SU-DHL-6 (cell line): ENCODE measurements around the gene IKZF2.

Experiments used
- H2AFZ ChIP-seq: fragments of 200-600 bp; sonication (generic); 2 replicates; pipeline ENCODE4 v1.6.1; 2014; ENCODE audit warnings: low read depth, mild to moderate bottlenecking, moderate library complexity, mixed read lengths, antibody characterized with exemption, low read length; ENCODE audit not compliant: severe bottlenecking
- H3F3A ChIP-seq: fragments of 200-600 bp; shearing (Covaris generic); 2 replicates; pipeline ENCODE4 v1.6.0; 2016; ENCODE audit warnings: antibody characterized with exemption, mild to moderate bottlenecking; ENCODE audit not compliant: insufficient read depth
- H3K27ac ChIP-seq: fragments of 200-600 bp; sonication (generic); 2 replicates; pipeline ENCODE4 v1.5.1; 2016; ENCODE audit warnings: low read depth, mild to moderate bottlenecking, low read length, moderate library complexity, mixed read lengths
- H3K27me3 ChIP-seq: fragments of 200-600 bp; sonication (generic), shearing (Covaris generic); 2 replicates; pipeline ENCODE4 v1.6.0; 2014; ENCODE audit warnings: mild to moderate bottlenecking, low read length
- H3K36me3 ChIP-seq: fragments of 200-600 bp; sonication (generic); 2 replicates; pipeline ENCODE4 v1.6.1; 2014; ENCODE audit warnings: mild to moderate bottlenecking, low read length, mixed read lengths
- H3K4me2 ChIP-seq: fragments of 300-600, 200-600 bp; shearing (Covaris generic), sonication (generic); 2 replicates; pipeline ENCODE4 v1.6.0; 2014; ENCODE audit warnings: low read length, low read depth, mild to moderate bottlenecking; ENCODE audit not compliant: poor library complexity, severe bottlenecking
- H3K4me3 ChIP-seq: fragments of 200-600 bp; sonication (generic); 2 replicates; pipeline ENCODE4 v1.5.1; 2014; ENCODE audit warnings: antibody characterized with exemption, low read length, mild to moderate bottlenecking, mixed read lengths; ENCODE audit not compliant: insufficient read depth, poor library complexity, severe bottlenecking
- H3K79me2 ChIP-seq: fragments of 200-600 bp; sonication (generic); 2 replicates; pipeline ENCODE4 v1.6.1; 2014; ENCODE audit warnings: mild to moderate bottlenecking, low read length, moderate library complexity; ENCODE audit not compliant: insufficient read depth
- H3K9ac ChIP-seq: fragments of 200-600 bp; sonication (generic); 2 replicates; pipeline ENCODE4 v1.7.0; 2014; ENCODE audit warnings: mild to moderate bottlenecking, low read length
- H3K9me2 ChIP-seq: fragments of 200-600 bp; sonication (generic); replicated peaks from 2 replicates; pipeline ENCODE4 v1.6.1; 2014; ENCODE audit warnings: low read length; ENCODE audit not compliant: insufficient read depth
- H3K9me3 ChIP-seq: fragments of 200-600 bp; sonication (generic); 2 replicates; pipeline ENCODE4 v1.6.1; 2014; ENCODE audit warnings: low read length, mixed read lengths; ENCODE audit not compliant: insufficient read depth
- H4K20me1 ChIP-seq: fragments of 200-600 bp; sonication (generic); 2 replicates; pipeline ENCODE4 v1.6.1; 2014; ENCODE audit warnings: low read depth, mild to moderate bottlenecking, antibody characterized with exemption, low read length, moderate library complexity, mixed read lengths
- EZH2phosphoT487 ChIP-seq: fragments of 200-600 bp; sonication (generic), shearing (Covaris generic); conservative IDR thresholded peaks from 2 replicates; pipeline ENCODE4 v1.6.1; 2018; ENCODE audit warnings: mild to moderate bottlenecking, antibody characterized with exemption, low read length, moderate library complexity, mixed read lengths
- TF ChIP-seq, protein P1 (sequence below): fragments of 200-600 bp; sonication (generic); IDR thresholded peaks from one replicate; pipeline ENCODE4 v1.5.1; 2017; ENCODE audit warnings: antibody characterized with exemption, mild to moderate bottlenecking, low read length, moderate library complexity; ENCODE audit not compliant: insufficient read depth, poor library complexity, severe bottlenecking

The IKZF2 gene

DNA sequence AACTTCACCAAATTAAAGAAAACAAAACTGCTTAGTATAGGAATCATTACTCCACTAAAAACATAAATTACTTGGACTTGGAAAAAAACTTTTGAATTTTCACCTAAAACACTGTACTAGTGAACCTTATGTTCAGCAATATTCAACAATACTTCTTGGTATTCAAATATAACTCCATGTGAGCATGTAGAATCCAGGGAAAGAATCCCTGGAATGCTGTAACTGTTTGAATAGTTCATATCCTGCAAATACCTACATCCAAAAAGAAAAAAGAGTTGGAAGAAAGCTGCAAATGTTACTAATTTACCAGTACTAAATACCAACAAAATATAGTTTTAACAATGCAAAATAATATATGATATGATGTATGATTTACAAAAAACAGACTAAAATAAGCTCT lies 65.4 kb downstream of the IKZF2 start:
- no peak overlapping the region for H3K4me2 ChIP-seq
- H3K79me2 ChIP-seq, result peaks cover 71% of the 10 kb centered on the region
- no peak overlapping the region for H3K4me3 ChIP-seq
- no peaks in the 10 kb centered on the region for H3K9me3 ChIP-seq
- peaks cover 8% of the 10 kb centered on the region; the same call in 1 of the 2 replicates for H3F3A ChIP-seq
- TF ChIP-seq, protein P1, sequence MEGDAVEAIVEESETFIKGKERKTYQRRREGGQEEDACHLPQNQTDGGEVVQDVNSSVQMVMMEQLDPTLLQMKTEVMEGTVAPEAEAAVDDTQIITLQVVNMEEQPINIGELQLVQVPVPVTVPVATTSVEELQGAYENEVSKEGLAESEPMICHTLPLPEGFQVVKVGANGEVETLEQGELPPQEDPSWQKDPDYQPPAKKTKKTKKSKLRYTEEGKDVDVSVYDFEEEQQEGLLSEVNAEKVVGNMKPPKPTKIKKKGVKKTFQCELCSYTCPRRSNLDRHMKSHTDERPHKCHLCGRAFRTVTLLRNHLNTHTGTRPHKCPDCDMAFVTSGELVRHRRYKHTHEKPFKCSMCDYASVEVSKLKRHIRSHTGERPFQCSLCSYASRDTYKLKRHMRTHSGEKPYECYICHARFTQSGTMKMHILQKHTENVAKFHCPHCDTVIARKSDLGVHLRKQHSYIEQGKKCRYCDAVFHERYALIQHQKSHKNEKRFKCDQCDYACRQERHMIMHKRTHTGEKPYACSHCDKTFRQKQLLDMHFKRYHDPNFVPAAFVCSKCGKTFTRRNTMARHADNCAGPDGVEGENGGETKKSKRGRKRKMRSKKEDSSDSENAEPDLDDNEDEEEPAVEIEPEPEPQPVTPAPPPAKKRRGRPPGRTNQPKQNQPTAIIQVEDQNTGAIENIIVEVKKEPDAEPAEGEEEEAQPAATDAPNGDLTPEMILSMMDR, result no peak
- no peak for TF ChIP-seq EZH2phosphoT487
- 0 out of 2 replicates have a peak, but pooled peaks cover 3% of the 10 kb centered on the region for H3K36me3 ChIP-seq
- H3K9me2 ChIP-seq, result no peaks in the 10 kb centered on the region
- H3K27me3 ChIP-seq, result no peaks in the 10 kb centered on the region
- no peak overlapping the region for H3K27ac ChIP-seq
- no peak overlapping the region for H3K9ac ChIP-seq
- H4K20me1 ChIP-seq, result no peaks in the 10 kb centered on the region
- H2AFZ ChIP-seq, result no peak overlapping the region

DNA sequence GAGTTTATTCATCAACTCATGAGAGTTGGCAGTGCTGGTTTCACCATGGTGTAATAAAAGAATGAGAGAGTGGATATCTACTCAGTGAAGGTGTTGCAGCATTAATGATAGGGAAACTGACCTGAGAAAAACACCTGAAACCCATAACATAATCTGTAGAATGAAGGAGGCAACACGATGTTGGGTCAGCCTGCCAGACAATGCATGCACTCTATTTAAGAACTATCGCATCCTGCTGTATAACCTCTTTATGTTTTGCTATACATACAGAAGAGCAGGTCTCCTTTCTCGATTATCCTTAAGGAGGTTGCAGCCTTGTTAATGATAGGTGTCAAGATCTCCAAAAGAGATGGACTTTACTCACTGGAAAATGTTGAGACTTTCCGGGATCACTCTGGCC lies 65.9 kb downstream of the IKZF2 start:
- Histone ChIP-seq H3K4me3 (no peak overlapping the region), H3K27me3 (no peaks in the 10 kb centered on the region), H3K4me2 (no peak overlapping the region), H3K79me2 (peaks cover 72% of the 10 kb centered on the region), H3K9me3 (no peaks in the 10 kb centered on the region), H3F3A (peaks cover 8% of the 10 kb centered on the region; the same call in 1 of the 2 replicates), H3K9me2 (no peaks in the 10 kb centered on the region), H3K27ac (no peak overlapping the region), H2AFZ (no peak overlapping the region), H3K36me3 (0 out of 2 replicates have a peak, but pooled peaks cover 3% of the 10 kb centered on the region), H4K20me1 (no peaks in the 10 kb centered on the region), H3K9ac (no peak overlapping the region)
- TF ChIP-seq, protein P1, result no peak
- no peak for TF ChIP-seq EZH2phosphoT487

DNA sequence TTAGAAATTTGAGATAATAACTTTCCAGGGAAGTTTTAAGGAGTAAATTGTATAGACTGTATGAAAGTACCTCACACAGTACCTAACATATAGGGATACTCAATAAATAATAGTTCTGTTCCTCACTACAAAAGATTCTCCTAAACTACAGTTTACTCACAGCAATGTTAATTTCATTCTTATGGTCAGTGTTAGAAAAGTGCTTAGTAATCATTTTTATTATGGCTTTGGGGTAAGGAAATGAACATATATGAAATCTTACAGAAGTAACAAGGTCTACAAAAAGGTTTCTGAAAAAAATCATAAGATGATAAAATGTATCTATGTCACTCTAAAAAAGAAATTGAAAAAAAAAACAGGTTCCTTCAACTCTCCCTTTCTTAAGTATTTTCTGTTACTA lies 67.2 kb downstream of the IKZF2 start:
- Histone ChIP-seq H3K79me2 (peaks cover 69% of the 10 kb centered on the region), H3K36me3 (no peaks in the 10 kb centered on the region), H2AFZ (no peak overlapping the region), H3K27ac (no peak overlapping the region), H3K27me3 (no peaks in the 10 kb centered on the region), H3K9ac (no peak overlapping the region), H4K20me1 (no peaks in the 10 kb centered on the region), H3F3A (peaks cover 8% of the 10 kb centered on the region; the same call in 1 of the 2 replicates), H3K4me2 (no peak overlapping the region), H3K9me2 (no peaks in the 10 kb centered on the region), H3K9me3 (no peaks in the 10 kb centered on the region), H3K4me3 (no peak overlapping the region)
- TF ChIP-seq, protein P1, result no peak
- no peak for TF ChIP-seq EZH2phosphoT487
